Esophagus muscularis mucosa (tissue), 4 donors: Measurements from ENCODE around the gene SDK1.

Source experiments
- CTCF ChIP-seq, 3 experiments: fragments of 200-600 bp in 2 of 3; fragments of 450-650 bp in 1 of 3; sonication (generic) in 2 of 3; IDR thresholded peaks; one replicate each; pipeline ENCODE4 v1.5.1; 2017 to 2019; ENCODE audit warnings: antibody characterized with exemption in 3 of 3, mild to moderate bottlenecking in 2 of 3, moderate library complexity in 1 of 3
- EP300 ChIP-seq: sonication (generic); formaldehyde crosslinking; IDR thresholded peaks from one replicate; pipeline ENCODE4 v1.6.1; 2017; ENCODE audit warnings: antibody characterized with exemption
- POLR2A ChIP-seq: fragments of 450-650 bp; IDR thresholded peaks from one replicate; pipeline ENCODE4 v1.6.1; 2017; ENCODE audit warnings: antibody characterized with exemption, moderate library complexity, mild to moderate bottlenecking, low read depth

GRCh38 chr7:3336042-3336665, 35.1 kb downstream of the SDK1 start:
- TF ChIP-seq CTCF (IDR thresholded peaks at IDR 0.05) (no peak), POLR2A (no peak), EP300 (no peak)
